T-helper 1 cell treated with Interleukin-12 subunit alpha and Interleukin-12 subunit beta and Interleukin-4 antibody, amounts not matched to agents 30 μg/mL and 1 μg/mL, for 36 hours (primary cell): ENCODE measurements around the gene ODAD4.
"Not testable (repeated sequence)": the region's sequence is repeated elsewhere in the genome, so short reads cannot be mapped to it uniquely, and the experiment has no call there.

Source experiments
- H3K27ac Mint-ChIP-seq: one replicate; pipeline ENCODE4 v1.8.0; 2021; ENCODE audit warnings: mild to moderate bottlenecking, mixed read lengths
- H3K27me3 Mint-ChIP-seq: one replicate; pipeline ENCODE4 v1.8.0; 2021; ENCODE audit warnings: low read depth, mixed read lengths
- H3K36me3 Mint-ChIP-seq: one replicate; pipeline ENCODE4 v1.8.0; 2021; ENCODE audit warnings: low read depth, mixed read lengths
- H3K4me1 Mint-ChIP-seq: one replicate; pipeline ENCODE4 v1.8.0; 2021; ENCODE audit warnings: low read depth, mixed read lengths
- H3K4me3 Mint-ChIP-seq: one replicate; pipeline ENCODE4 v1.8.0; 2021; ENCODE audit warnings: mild to moderate bottlenecking, moderate library complexity, mixed read lengths
- H3K9me3 Mint-ChIP-seq: one replicate; pipeline ENCODE4 v1.8.0; 2021; ENCODE audit warnings: mixed read lengths

ODAD4 gene

DNA sequence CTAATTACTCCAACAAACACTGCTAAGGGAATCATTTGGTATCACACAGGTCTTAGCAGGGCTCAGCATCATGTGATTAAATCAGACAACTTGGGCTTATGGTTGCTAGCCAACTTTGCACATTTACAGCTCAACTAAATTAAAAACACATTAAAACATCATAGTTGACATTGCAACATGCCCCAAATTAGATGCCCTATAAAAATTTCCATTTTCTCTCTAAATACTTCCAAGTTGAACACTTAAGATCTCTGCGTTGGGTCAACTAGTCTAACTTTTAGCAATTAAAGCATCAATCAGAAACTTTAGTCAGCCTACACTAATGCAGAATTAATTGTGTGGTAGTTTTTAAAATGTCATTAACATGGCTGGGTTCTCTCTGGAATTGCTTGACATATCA is 74.7 kb downstream of the ODAD4 start:
- Mint-ChIP-seq H3K27me3 (no peaks in the 10 kb centered on the region), H3K4me1 (peaks cover 34% of the 10 kb centered on the region), H3K4me3 (no peak overlapping the region), H3K27ac (peak overlapping the region; percentile 14), H3K9me3 (no peaks in the 10 kb centered on the region), H3K36me3 (peaks cover 13% of the 10 kb centered on the region)

- Mint-ChIP-seq H3K27ac (no peak overlapping the region), H3K36me3 (peaks cover 10% of the 10 kb centered on the region), H3K27me3 (no peaks in the 10 kb centered on the region), H3K4me3 (no peak overlapping the region), H3K9me3 (no peaks in the 10 kb centered on the region), H3K4me1 (peaks cover 40% of the 10 kb centered on the region)
Measured at GRCh38 chr17:42009170-42009569, 78.8 kb downstream of the ODAD4 start.

GRCh38 chr17:42010266-42010680 is 79.9 kb downstream of the ODAD4 start:
- H3K36me3 Mint-ChIP-seq, H3K4me3 Mint-ChIP-seq, H3K9me3 Mint-ChIP-seq, H3K27ac Mint-ChIP-seq, H3K27me3 Mint-ChIP-seq: not testable (repeated sequence)
- peaks cover 38% of the 10 kb centered on the region for H3K4me1 Mint-ChIP-seq

DNA sequence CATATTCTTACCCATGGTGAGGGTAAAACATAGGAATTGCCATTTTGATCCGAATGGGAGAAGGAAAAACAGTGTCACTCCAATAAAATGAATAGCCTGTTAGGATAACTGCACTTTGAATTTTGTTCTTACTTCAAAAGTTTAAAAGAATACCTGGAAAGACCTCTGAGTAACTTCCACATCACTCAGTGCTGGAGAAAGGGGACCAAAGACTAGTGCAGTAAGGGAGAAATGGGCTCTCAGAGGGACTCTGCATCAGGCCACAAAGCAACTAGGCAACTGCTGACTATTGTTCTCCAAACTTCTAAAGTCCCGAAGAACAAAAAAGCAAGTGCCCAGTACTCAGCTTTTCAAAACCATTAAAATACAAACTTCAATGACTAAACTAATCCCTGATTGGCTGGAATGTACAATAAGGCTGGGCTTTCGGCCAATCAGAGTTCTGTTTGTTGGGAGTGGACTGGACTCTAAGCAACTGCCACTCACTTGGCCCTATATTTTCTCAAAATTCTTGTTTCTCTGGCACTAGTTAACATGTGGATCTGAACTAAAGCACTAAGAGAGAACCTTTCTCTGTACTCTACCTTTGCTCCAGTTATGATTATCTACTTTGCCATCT is 80.6 kb downstream of the ODAD4 start:
- Mint-ChIP-seq H3K36me3 (peaks cover 10% of the 10 kb centered on the region), H3K9me3 (no peaks in the 10 kb centered on the region), H3K27me3 (no peaks in the 10 kb centered on the region), H3K4me3 (no peak overlapping the region), H3K27ac (no peak overlapping the region), H3K4me1 (peaks cover 41% of the 10 kb centered on the region)

- H3K4me1 Mint-ChIP-seq = peaks cover 42% of the 10 kb centered on the region
- peaks cover 13% of the 10 kb centered on the region for H3K36me3 Mint-ChIP-seq
- H3K4me3 Mint-ChIP-seq, H3K27ac Mint-ChIP-seq, H3K9me3 Mint-ChIP-seq, H3K27me3 Mint-ChIP-seq: not testable (repeated sequence)
Measured at GRCh38 chr17:42012363-42012762, 81.9 kb downstream of the ODAD4 start.

DNA sequence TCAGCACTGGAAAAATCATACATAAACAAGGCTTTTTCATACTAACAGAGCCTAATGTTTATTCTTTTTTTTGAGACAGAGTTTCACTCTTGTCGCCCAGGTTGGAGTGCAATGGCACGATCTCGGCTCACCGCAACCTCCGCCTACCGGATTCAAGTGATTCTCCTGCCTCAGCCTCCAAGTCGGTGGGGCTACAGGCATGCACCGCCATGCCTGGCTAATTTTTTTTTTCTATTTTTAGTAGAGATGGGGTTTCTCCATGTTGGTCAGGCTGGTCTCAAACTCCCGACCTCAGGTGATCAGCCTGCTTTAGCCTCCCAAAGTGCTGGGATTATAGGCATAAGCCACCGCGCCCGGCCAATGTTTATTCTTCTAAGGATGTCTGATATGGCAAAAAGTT is 83.3 kb downstream of the ODAD4 start:
- H3K9me3 Mint-ChIP-seq, H3K4me3 Mint-ChIP-seq, H3K27ac Mint-ChIP-seq, H3K27me3 Mint-ChIP-seq: not testable (repeated sequence)
- Mint-ChIP-seq H3K36me3 (peaks cover 13% of the 10 kb centered on the region), H3K4me1 (peaks cover 50% of the 10 kb centered on the region)
